ENCODE results near the gene MIEF1.

Gene MIEF1

DNA sequence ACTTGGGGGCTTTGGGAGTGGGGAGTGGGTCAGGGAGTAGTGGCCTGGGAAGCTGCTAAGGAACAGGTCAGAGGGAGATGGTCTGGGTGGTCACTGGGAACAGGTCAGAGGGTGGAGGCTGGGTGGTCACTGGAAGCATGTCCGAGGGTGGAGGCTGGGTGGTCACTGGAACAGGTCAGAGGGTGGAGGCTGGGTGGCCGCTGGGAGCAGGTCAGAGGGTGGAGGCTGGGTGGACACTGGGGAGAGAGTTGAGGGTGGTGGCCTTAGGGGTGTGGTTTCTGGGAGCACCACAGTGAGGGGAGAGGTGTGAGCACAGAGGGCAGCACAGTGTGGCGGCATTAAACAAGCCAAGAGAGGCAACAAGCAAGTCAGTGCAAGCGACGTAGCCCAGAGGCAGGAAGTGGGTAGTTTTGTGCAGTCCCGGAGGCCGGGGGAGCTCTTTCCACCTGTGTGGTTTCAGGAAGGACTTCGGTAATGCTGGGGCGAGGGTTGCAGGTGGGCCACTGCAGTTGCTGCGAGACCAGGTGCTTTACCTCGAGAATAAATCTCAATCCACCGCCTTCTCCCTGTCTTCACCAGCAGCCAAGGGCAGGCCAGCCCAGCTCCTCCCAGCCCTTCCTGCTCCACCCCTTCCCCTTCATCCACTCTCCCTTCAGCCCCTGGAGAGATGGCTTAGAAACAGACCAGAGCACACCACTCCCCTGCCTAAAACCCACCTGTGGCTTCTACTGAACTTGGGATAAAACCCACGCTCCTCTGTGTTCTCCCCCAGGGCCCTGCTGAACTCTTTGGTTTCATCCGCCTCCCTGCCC lies 65.3 kb downstream of the MIEF1 start:
- H3K27ac ChIP-seq, result peak overlapping the region; percentile 37
- CTCF ChIA-PET, result no interaction called here
- TF ChIP-seq, protein P1, sequence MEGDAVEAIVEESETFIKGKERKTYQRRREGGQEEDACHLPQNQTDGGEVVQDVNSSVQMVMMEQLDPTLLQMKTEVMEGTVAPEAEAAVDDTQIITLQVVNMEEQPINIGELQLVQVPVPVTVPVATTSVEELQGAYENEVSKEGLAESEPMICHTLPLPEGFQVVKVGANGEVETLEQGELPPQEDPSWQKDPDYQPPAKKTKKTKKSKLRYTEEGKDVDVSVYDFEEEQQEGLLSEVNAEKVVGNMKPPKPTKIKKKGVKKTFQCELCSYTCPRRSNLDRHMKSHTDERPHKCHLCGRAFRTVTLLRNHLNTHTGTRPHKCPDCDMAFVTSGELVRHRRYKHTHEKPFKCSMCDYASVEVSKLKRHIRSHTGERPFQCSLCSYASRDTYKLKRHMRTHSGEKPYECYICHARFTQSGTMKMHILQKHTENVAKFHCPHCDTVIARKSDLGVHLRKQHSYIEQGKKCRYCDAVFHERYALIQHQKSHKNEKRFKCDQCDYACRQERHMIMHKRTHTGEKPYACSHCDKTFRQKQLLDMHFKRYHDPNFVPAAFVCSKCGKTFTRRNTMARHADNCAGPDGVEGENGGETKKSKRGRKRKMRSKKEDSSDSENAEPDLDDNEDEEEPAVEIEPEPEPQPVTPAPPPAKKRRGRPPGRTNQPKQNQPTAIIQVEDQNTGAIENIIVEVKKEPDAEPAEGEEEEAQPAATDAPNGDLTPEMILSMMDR (conservative IDR thresholded peaks at IDR 0.05; ENCODE audit: low read depth), result no peak
- POLR2A ChIA-PET (ENCODE audit: low non-redundant PET), result no interaction called here
- no peak for DNase-seq (ENCODE audit: low spot score)
